ENCODE results near the gene TMEM42. TPM values are rescaled to one million over a fixed set of nuclear protein-coding genes. Genes with fewer than 3 reads are reported as not detected.

The TMEM42 gene
- total RNA-seq, 1 experiment from 2014 or later = 11.8 TPM

GRCh38 chr3:44896440-44896839, 34.7 kb downstream of the TMEM42 start:
- H3K27ac Mint-ChIP-seq = no peak overlapping the region; a peak in 1 of 7 replicates
- Histone ChIP-seq H3K14ac (ENCODE audit: insufficient read depth, low read length) (no peak overlapping the region), H4K91ac (ENCODE audit: insufficient read length, low read depth, low read length) (no peak overlapping the region), H3K4me1 (ENCODE audit: insufficient read depth, low read length) (no peaks in the 10 kb centered on the region), H2BK120ac (ENCODE audit: low read depth, low read length, poor library complexity, severe bottlenecking) (no peak overlapping the region), H4K8ac (replicated peaks; ENCODE audit: insufficient read length, low read depth, low read length) (no peak overlapping the region), H3K79me1 (ENCODE audit: insufficient read depth, low read depth, low read length, poor library complexity, severe bottlenecking) (no peaks in the 10 kb centered on the region), H2BK12ac (ENCODE audit: insufficient read length, low read depth, low read length) (no peak overlapping the region), H4K20me1 (ENCODE audit: control insufficient read depth, insufficient read depth, insufficient read length) (no peaks in the 10 kb centered on the region), H2AK5ac (ENCODE audit: insufficient read length, low read length) (no peak overlapping the region), H3K27ac (ENCODE audit: insufficient read length, low read depth, low read length) (no peak overlapping the region), H2BK20ac (ENCODE audit: low read depth, low read length, poor library complexity, severe bottlenecking) (no peak overlapping the region), H3K18ac (ENCODE audit: insufficient read length, low read depth, low read length) (no peak overlapping the region), H3K56ac (ENCODE audit: insufficient read length, low read depth, low read length) (no peak overlapping the region), H3K4ac (ENCODE audit: low read depth, low read length) (no peak overlapping the region), H3T11ph (ENCODE audit: low read length) (no peak overlapping the region), H3K4me2 (ENCODE audit: insufficient read depth, insufficient read length, low read length) (no peak overlapping the region), H3K23ac (ENCODE audit: insufficient read length, low read depth, low read length) (no peak overlapping the region), H2BK15ac (ENCODE audit: low read depth, low read length) (no peak overlapping the region), H3K9ac (ENCODE audit: extremely low read depth, insufficient read length, low read length) (no peak overlapping the region), H4K5ac (ENCODE audit: insufficient read length, low read depth, low read length) (no peak overlapping the region), H3K27me3 (ENCODE audit: insufficient read depth, low read length) (no peaks in the 10 kb centered on the region), H3K23me2 (ENCODE audit: insufficient read length, low read depth, low read length, poor library complexity, severe bottlenecking) (no peaks in the 10 kb centered on the region), H2AFZ (ENCODE audit: low read length) (no peak overlapping the region), H3K9me3 (ENCODE audit: control insufficient read depth, low read depth, low read length) (no peaks in the 10 kb centered on the region), H3K79me2 (ENCODE audit: insufficient read depth, low read length) (no peaks in the 10 kb centered on the region), H2BK5ac (ENCODE audit: insufficient read length, low read length) (no peak overlapping the region)
- no peaks in the 10 kb centered on the region; the same call in 1 of the 2 replicates for H3K27me3 Mint-ChIP-seq (ENCODE audit: low read depth)
- no peaks in the 10 kb centered on the region for H3K36me3 Mint-ChIP-seq (ENCODE audit: insufficient read depth in 1 of 3, low read depth in 3 of 3)
- no CpG with 5 or more reads among the region's 2 CpGs for WGBS (ENCODE audit: extremely low coverage, insufficient read length, low lambda C conversion rate)
- H3K4me3 Mint-ChIP-seq = no peak overlapping the region
- no peaks in the 10 kb centered on the region for H3K9me3 Mint-ChIP-seq
- TF ChIP-seq CTCF (conservative IDR thresholded peaks at IDR 0.05) = no peak
- H3K4me1 Mint-ChIP-seq = peaks cover 20 to 28% of the 10 kb centered on the region in 2 experiments
- DNase-seq = no peak
